Transverse colon (tissue), 3 donors: ENCODE measurements around the gene SLC6A9.

Source experiments
- CTCF ChIP-seq, 5 experiments: fragments of 200-600 bp in 3 of 5; fragments of 450-650 bp in 2 of 5; sonication (generic) in 3 of 5; IDR thresholded peaks; 1 replicate in 2 of 5; 2 replicates in 3 of 5; pipeline ENCODE4 v1.5.1; 2016 to 2017; ENCODE audit warnings: antibody characterized with exemption in 5 of 5, inconsistent platforms in 3 of 5, mild to moderate bottlenecking in 2 of 5, moderate library complexity in 1 of 5
- EP300 ChIP-seq: sonication (generic); formaldehyde crosslinking; IDR thresholded peaks from one replicate; pipeline ENCODE4 v1.6.1; 2017; ENCODE audit warnings: antibody characterized with exemption, low read depth
- POLR2A ChIP-seq: fragments of 450-650 bp; IDR thresholded peaks from one replicate; pipeline ENCODE4 v1.6.1; 2016; ENCODE audit warnings: antibody characterized with exemption, mild to moderate bottlenecking, moderate library complexity

GRCh38 chr1:44010935-44011471 is 20.3 kb downstream of the SLC6A9 start:
- TF ChIP-seq CTCF (IDR thresholded peaks at IDR 0.05) (no peak), POLR2A (no peak), EP300 (no peak)
